ENCODE data around the gene INSR. TPM values are rescaled to one million over a fixed set of nuclear protein-coding genes. Genes with fewer than 3 reads are reported as not detected.
A peak's percentile ranks its signal among the peaks of the same experiment; 100 is the strongest.
"Not testable (repeated sequence)": the region's sequence is repeated elsewhere in the genome, so short reads cannot be mapped to it uniquely, and the experiment has no call there.

The INSR gene
- total RNA-seq, result 10 to 100 TPM; 81.9 to 84.9 TPM
- long read RNA-seq, partial matches to known transcripts, result 16 of 34 reads
- long read RNA-seq, other reads (novel, unspliced or antisense), result 18 of 34 reads

- intact Hi-C loops (cut with DNase I, micrococcal nuclease), result loop anchor here in 1 of 2 donors (10.0 kb wide), 1 partner anchor 99 kb away; no protein-coding TSS in a partner anchor
- peak; percentile 89 for ATAC-seq
- DNase-seq, result peak; percentile 88 to 89
Measured at GRCh38 chr19:7293762-7294557, at the start of gene INSR. INSR (minus strand) TSS chr19:7294414; CDS start chr19:7293891, 523 bp downstream.

- intact Hi-C loops (cut with DNase I, micrococcal nuclease), result loop anchor here in 1 of 2 donors (5.0 kb wide), 2 partner anchors 195 to 240 kb away; no protein-coding TSS in a partner anchor
- DNase-seq (no peak), ATAC-seq (no peak)
Measured at GRCh38 chr19:7342143-7342542, 47.9 kb upstream of the INSR start.

DNA sequence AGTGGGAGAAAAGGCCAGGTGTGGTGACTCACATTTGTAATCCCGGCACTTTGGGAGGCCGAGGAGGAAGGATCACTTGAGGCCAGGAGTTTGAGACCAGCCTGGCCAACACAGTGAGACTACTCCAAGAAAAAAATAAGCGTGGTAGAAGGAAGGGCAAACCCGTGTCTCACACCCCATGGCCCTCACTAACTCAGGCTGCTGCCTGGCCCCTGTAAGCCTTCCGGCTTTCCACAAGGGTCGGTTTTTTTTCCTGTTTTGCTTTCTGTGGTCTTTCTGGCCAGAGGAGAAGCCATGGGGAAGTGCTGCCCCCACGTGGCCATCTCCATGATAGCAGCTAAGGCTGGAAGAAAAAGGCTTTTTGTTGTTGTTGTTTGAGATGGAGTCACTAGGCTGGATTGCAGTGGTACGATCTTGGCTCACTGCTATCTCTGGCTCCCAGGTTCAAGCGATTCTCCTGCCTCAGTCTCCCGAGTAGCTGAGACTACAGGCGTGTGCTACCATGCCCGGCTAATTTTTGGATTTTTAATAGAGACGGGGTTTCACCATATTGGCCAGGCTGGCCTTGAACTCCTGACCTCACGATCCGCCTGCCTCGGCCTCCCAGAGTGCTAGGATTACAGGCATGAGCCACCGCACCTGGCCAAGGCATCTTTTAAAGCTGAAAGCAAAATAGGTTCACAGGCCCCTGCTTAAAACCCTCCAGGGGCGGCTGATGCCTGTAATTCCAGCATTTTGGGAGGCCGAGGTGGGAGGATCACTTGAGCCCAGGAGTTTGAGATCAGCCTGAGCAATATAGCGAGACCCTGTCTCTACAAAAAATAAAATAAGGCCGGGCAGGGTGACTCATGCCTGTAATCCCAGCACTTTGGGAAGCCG is 47.0 kb upstream of the INSR start:
- peak; percentile 58 to 89 for DNase-seq
- intact Hi-C loops (cut with DNase I, micrococcal nuclease), result loop anchor here in 1 of 2 donors (5.0 kb wide), 2 partner anchors 194 to 239 kb away; no protein-coding TSS in a partner anchor

GRCh38 chr19:7337380-7338194 is 43.4 kb upstream of the INSR start:
- ATAC-seq, result peak; percentile 27
- DNase-seq, result peak; percentile 48 to 64
- intact Hi-C loops (cut with DNase I, micrococcal nuclease), result no loop called here

More for the DNA sequence above, 47.0 kb upstream of the INSR start:
- ATAC-seq, result peak; percentile 15

GRCh38 chr19:7336321-7336973 is 42.2 kb upstream of the INSR start:
- no peak for ATAC-seq
- intact Hi-C loops (cut with DNase I, micrococcal nuclease), result no loop called here

GRCh38 chr19:7333198-7334118 is 39.2 kb upstream of the INSR start:
- no peak for ATAC-seq
- intact Hi-C loops (cut with DNase I, micrococcal nuclease), result no loop called here
- DNase-seq, result no peak

More at GRCh38 chr19:7336321-7336973, 42.2 kb upstream of the INSR start:
- DNase-seq, result no peak

DNA sequence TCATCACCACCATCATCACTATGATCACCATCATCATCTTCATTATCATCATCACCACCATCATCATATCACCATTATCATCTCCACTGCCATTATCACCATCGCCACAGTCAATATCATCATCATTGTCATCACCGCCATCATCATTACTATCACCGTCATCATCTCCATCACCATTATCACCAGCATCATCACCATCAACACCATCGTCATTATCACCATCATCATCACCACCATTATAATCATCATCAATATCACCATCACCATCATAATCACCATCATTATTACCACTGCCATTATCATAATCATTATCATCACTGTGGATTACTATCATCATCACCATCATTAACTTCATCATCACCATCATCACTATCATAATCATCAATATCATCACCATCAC is 37.2 kb upstream of the INSR start:
- DNase-seq (no peak), ATAC-seq (no peak)
- intact Hi-C loops (cut with DNase I, micrococcal nuclease), result no loop called here

DNA sequence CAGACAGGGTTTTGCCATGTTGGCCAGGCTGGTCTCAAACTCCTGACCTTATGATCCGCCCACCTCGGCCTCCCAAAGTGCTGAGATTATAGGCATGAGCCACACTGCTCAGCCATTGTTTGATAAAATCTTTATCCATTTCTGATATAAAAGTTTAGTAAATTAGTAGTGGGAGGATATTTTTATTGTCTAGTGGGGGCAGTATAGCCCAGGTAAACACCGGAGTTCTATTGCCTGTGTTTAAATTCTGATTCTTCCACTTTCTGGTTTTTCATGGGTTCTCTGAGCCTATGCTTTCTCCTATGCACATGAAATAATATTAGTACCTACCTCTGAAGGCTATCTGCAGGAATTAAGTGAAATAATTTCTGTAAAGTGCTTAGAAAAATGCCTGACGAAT is 34.4 kb upstream of the INSR start:
- intact Hi-C loops (cut with DNase I, micrococcal nuclease), result no loop called here
- ATAC-seq (no peak), DNase-seq (no peak)

DNA sequence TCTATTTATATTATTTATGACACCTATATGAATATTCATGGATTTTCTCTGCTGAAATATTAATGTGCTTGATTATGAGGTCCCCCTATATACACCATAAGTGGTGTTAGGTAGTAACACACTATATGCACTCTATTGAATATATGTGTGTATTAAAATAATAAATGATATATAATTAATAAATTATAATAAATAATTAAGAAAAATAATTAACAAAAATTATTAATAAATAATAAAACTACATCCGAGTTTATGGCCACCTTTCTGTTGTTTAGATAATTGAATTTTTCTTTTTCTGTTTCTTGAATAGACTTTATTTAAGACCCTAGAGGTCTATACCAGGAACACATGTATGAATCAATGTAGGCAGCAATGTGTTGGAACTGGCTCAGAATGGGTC is 33.6 kb upstream of the INSR start:
- intact Hi-C loops (cut with DNase I, micrococcal nuclease), result no loop called here
- DNase-seq, result no peak
- ATAC-seq, result no peak

DNA sequence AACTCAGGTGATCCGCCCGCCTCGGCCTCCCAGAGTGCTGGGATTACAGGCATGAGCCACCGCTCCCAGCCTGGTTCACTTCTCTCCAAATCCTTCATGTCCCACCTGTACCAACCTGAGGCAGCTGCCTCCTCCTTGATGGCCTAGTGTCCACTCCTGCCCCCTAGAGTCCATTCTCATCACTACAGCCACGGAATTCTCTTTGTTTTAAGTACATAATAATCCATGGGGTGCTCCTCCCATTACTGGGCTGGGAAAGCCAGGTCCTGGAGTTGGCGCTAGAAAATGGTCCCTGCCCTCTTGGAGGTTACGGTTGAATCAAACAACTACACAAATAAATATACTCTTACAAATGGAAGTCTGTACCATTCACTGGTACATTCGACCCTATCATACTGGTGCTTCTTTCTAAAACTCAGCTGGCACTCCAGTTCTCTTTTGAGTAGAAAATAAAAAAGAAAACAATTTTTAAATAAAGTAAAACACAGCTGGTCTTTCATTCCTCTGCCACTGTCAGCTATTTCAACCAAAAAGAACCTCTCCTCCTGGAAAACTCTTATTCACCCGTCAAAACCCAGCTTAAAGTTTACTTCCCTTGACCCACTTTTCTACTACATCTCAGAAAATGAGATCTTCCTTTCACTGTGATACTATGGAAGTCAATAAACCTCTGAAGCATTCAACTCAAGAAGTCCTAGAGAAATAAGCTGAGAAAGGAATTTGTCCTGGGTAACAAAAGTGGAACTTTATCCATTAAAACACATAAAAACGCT is 32.1 kb upstream of the INSR start:
- peak; percentile 63 for ATAC-seq
- intact Hi-C loops (cut with DNase I, micrococcal nuclease), result no loop called here
- DNase-seq, result peak in 1 of 2 donors; percentile 45

DNA sequence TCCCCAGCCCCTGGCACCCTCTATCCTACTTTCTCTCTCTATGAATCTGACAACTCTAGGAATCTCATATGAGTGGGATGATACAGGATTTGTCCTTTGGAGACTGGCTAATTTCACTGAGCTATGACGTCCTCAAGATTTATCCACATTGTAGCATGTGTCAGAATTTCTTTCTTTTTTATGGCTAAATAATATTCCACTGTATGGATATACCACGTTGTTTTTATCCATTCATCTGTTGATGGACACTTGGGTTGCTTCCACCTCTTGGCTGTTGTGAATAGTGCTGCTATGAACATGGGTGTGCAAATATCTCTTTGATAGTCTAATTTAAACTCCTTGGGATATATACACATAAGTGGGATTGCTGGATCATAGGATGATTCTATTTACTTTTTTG is 24.0 kb upstream of the INSR start:
- intact Hi-C loops (cut with DNase I, micrococcal nuclease), result no loop called here
- no peak for ATAC-seq
- no peak for DNase-seq

- DNase-seq (no peak), ATAC-seq (no peak)
- intact Hi-C loops (cut with DNase I, micrococcal nuclease), result no loop called here
Measured at GRCh38 chr19:7312816-7313215, 18.6 kb upstream of the INSR start.

DNA sequence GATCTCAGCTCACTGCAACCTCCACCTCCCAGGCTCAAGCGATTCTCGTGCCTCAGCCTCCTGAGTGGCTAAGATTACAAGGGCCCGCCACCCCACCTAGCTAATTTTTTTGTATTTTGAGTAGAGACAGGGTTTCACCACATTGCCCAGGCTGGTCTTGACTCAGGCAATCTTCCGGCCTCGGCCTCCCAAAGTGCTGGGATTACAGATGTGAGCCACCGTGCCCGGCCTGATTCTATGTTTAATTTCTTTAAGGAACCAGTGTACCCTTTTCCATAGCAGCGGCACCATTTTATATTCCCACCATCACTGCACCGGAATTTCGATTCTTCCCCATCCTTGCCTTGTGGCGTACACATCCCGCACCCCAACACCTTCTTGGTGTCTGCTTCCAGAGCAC is 17.7 kb upstream of the INSR start:
- intact Hi-C loops (cut with DNase I, micrococcal nuclease), result no loop called here
- DNase-seq, result no peak

DNA sequence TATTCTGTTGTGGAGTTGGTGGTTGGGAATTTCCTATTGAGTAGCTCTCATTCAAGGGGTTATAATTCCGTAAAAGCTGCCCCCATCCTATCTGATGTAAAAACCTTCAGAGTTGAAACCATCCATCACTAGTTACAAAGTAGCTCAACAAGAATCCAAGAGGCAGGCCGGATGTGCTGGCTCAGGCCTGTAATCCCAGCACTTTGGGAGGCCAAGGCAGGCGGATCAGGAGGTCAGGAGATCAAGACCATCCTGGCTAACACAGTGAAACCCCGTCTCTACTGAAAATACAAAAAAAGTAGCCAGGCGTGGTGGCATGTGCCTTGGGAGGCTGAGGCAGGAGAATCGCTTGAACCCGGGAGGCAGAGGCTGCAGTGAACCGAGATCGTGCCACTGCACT is 14.1 kb upstream of the INSR start:
- ATAC-seq; intact Hi-C loops (cut with DNase I, micrococcal nuclease): not testable (repeated sequence)

More for the DNA sequence above, 17.7 kb upstream of the INSR start:
- ATAC-seq, result no peak

GRCh38 chr19:7307590-7308218 is 13.5 kb upstream of the INSR start:
- ATAC-seq, result peak; percentile 62
- peak in 1 of 2 donors; percentile 21 for DNase-seq
- intact Hi-C loops (cut with DNase I, micrococcal nuclease), result no loop called here

More for the DNA sequence above, 14.1 kb upstream of the INSR start:
- not testable (repeated sequence) for DNase-seq

- intact Hi-C loops (cut with DNase I, micrococcal nuclease), result no loop called here
- peak; percentile 86 for ATAC-seq
- peak; percentile 71 to 85 for DNase-seq
Measured at GRCh38 chr19:7304200-7304599, 10.0 kb upstream of the INSR start.

Data from left colon (tissue), 2 donors.